HFFc6 (cell line): Measurements from ENCODE around the gene MPZL2. TPM values are rescaled to one million over a fixed set of nuclear protein-coding genes. Genes with fewer than 3 reads are reported as not detected.
"Not testable (repeated sequence)": the region's sequence is repeated elsewhere in the genome, so short reads cannot be mapped to it uniquely, and the experiment has no call there.

Experiments used
- DNase-seq: peaks from one replicate; pipeline ENCODE4 v3.0.0-alpha.2; 2018
- H3K27ac Mint-ChIP-seq: 2 replicates; pipeline ENCODE4 v1.8.0; 2020; ENCODE audit warnings: mild to moderate bottlenecking, mixed read lengths
- H3K27me3 Mint-ChIP-seq: 2 replicates; pipeline ENCODE4 v1.8.0; 2021; ENCODE audit warnings: mild to moderate bottlenecking, moderate library complexity, mixed read lengths; ENCODE audit not compliant: insufficient read depth
- H3K36me3 Mint-ChIP-seq: 2 replicates; pipeline ENCODE4 v1.8.0; 2021; ENCODE audit warnings: low read depth, mixed read lengths
- H3K4me1 Mint-ChIP-seq: 2 replicates; pipeline ENCODE4 v1.8.0; 2020; ENCODE audit warnings: low read depth, mixed read lengths
- H3K4me3 Mint-ChIP-seq: 2 replicates; pipeline ENCODE4 v1.8.0; 2020; ENCODE audit warnings: mild to moderate bottlenecking, moderate library complexity, mixed read lengths
- H3K9me3 Mint-ChIP-seq: 2 replicates; pipeline ENCODE4 v1.8.0; 2020; ENCODE audit warnings: mild to moderate bottlenecking, mixed read lengths
- total RNA-seq, 6 experiments: library from RNA; stranded (reverse); fragmentation: NEBNext Ultra II Directional; extraction: Animal tissue kit (Norgen Biotek cat#: 25700); gene quantifications; 2 replicates in 1 of 6; 3 replicates in 5 of 6; pipeline ENCODE4 v1.2.3, GENCODE V29; 2021
- TF ChIP-seq, protein P1 (sequence below): fragments of 200-600 bp; sonication (generic); IDR thresholded peaks from 2 replicates; pipeline ENCODE4 v1.5.0; 2021; ENCODE audit warnings: antibody characterized with exemption, mild to moderate bottlenecking

The MPZL2 gene
- total RNA-seq, 6 experiments from 2014 or later: not detected

DNA sequence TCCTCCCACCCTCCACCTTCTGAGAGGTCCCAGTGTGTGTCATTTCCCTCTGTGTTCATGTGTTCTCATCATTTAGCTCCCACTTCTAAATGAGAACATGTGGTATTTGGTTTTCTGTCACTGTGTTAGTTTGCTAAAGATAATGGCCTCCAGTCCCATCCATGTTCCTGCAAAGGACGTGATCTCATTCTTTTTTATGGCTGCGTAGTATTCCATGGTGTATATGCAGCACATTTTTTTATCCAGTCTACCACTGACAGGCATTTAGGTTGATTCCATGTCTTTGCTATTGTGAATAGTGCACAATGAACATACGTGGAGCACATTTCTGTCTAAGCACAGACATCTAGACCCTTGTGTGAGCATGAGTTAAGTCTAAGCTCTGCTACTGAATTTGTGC is 46.2 kb upstream of the MPZL2 start:
- TF ChIP-seq, protein P1, sequence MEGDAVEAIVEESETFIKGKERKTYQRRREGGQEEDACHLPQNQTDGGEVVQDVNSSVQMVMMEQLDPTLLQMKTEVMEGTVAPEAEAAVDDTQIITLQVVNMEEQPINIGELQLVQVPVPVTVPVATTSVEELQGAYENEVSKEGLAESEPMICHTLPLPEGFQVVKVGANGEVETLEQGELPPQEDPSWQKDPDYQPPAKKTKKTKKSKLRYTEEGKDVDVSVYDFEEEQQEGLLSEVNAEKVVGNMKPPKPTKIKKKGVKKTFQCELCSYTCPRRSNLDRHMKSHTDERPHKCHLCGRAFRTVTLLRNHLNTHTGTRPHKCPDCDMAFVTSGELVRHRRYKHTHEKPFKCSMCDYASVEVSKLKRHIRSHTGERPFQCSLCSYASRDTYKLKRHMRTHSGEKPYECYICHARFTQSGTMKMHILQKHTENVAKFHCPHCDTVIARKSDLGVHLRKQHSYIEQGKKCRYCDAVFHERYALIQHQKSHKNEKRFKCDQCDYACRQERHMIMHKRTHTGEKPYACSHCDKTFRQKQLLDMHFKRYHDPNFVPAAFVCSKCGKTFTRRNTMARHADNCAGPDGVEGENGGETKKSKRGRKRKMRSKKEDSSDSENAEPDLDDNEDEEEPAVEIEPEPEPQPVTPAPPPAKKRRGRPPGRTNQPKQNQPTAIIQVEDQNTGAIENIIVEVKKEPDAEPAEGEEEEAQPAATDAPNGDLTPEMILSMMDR: no peak

GRCh38 chr11:118308995-118309528 is 45.0 kb upstream of the MPZL2 start:
- DNase-seq, H3K27ac Mint-ChIP-seq, H3K9me3 Mint-ChIP-seq, H3K4me3 Mint-ChIP-seq, H3K36me3 Mint-ChIP-seq, H3K4me1 Mint-ChIP-seq: not testable (repeated sequence)
- H3K27me3 Mint-ChIP-seq: peaks cover 39% of the 10 kb centered on the region

More for the DNA sequence above, 46.2 kb upstream of the MPZL2 start:
- no peak for DNase-seq
- H3K4me3 Mint-ChIP-seq: no peak overlapping the region
- H3K27me3 Mint-ChIP-seq: peaks cover 40% of the 10 kb centered on the region
- no peak overlapping the region for H3K27ac Mint-ChIP-seq
- H3K36me3 Mint-ChIP-seq: no peaks in the 10 kb centered on the region
- no peaks in the 10 kb centered on the region for H3K9me3 Mint-ChIP-seq
- no peaks in the 10 kb centered on the region; the same call in 1 of the 2 replicates for H3K4me1 Mint-ChIP-seq

DNA sequence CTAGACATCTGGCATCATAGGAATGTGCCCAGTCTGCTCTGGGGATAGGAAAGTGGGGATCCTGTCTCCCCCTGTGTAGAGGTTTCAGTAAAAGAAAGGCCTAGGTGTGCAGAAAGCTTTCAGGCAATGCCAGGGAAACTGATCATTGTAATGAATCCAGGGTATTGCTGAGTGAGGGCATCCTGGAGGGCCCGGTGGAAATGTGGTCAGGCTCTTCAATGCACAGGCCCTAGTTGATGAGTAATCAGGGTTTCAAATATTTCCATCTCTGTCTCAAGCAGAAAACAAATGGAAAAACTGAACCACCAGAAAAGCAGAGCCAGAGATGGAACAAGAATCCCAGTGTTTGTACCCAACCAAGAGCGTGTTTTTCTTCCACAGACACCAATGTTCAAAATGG is 42.5 kb upstream of the MPZL2 start:
- H3K9me3 Mint-ChIP-seq: no peaks in the 10 kb centered on the region

GRCh38 chr11:118305726-118306125 is 41.6 kb upstream of the MPZL2 start:
- H3K27me3 Mint-ChIP-seq: peaks cover 46% of the 10 kb centered on the region
- no peak overlapping the region for H3K4me3 Mint-ChIP-seq
- no peak overlapping the region for H3K27ac Mint-ChIP-seq
- no peaks in the 10 kb centered on the region for H3K4me1 Mint-ChIP-seq
- H3K9me3 Mint-ChIP-seq: no peaks in the 10 kb centered on the region
- no peak for DNase-seq
- H3K36me3 Mint-ChIP-seq: no peaks in the 10 kb centered on the region
- TF ChIP-seq, protein P1: no peak

More for the DNA sequence above, 42.5 kb upstream of the MPZL2 start:
- DNase-seq: no peak
- peaks cover 39% of the 10 kb centered on the region for H3K27me3 Mint-ChIP-seq
- H3K4me3 Mint-ChIP-seq: no peak overlapping the region
- H3K27ac Mint-ChIP-seq: no peak overlapping the region
- TF ChIP-seq, protein P1: no peak
- H3K4me1 Mint-ChIP-seq: no peaks in the 10 kb centered on the region
- no peaks in the 10 kb centered on the region for H3K36me3 Mint-ChIP-seq

- no peak within 1 kb of the TSS for H3K27ac Mint-ChIP-seq
- H3K27me3 Mint-ChIP-seq: peaks cover 50% of the 10 kb centered on the region
These were observed 40.6 kb upstream of the MPZL2 start, which contains the start of gene CD3E for GRCh38 chr11:118304568-118305248. TSS of gene CD3E (plus strand) at chr11:118304730. CDS start at chr11:118304953, 223 bp downstream.

DNA sequence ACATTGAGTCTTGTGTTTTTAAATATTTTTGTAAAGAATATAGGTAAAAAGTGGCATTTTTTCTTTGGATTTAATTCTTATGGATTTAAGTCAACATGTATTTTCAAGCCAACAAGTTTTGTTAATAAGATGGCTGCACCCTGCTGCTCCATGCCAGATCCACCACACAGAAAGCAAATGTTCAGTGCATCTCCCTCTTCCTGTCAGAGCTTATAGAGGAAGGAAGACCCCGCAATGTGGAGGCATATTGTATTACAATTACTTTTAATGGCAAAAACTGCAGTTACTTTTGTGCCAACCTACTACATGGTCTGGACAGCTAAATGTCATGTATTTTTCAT is 40.1 kb upstream of the MPZL2 start:
- H3K36me3 Mint-ChIP-seq: no peaks in the 10 kb centered on the region
- H3K27ac Mint-ChIP-seq: no peak overlapping the region
- peaks cover 48% of the 10 kb centered on the region for H3K27me3 Mint-ChIP-seq
- DNase-seq: no peak
- TF ChIP-seq, protein P1: no peak
- H3K9me3 Mint-ChIP-seq: no peaks in the 10 kb centered on the region
- no peak overlapping the region for H3K4me3 Mint-ChIP-seq
- no peaks in the 10 kb centered on the region for H3K4me1 Mint-ChIP-seq

More at GRCh38 chr11:118304568-118305248, 40.6 kb upstream of the MPZL2 start, which contains the start of gene CD3E:
- H3K9me3 Mint-ChIP-seq: no peaks in the 10 kb centered on the region
- no peaks in the 10 kb centered on the region for H3K36me3 Mint-ChIP-seq
- no peak within 1 kb of the TSS for H3K4me3 Mint-ChIP-seq
- no peak for DNase-seq
- no peaks in the 10 kb centered on the region for H3K4me1 Mint-ChIP-seq
- TF ChIP-seq, protein P1: no peak
